Epidermal melanocyte (primary cell): ENCODE measurements around the gene LDLRAD4.
A peak's percentile ranks its signal among the peaks of the same experiment; 100 is the strongest.

Experiments used
- DNase-seq: peaks from one replicate; pipeline ENCODE4 v3.0.0; 2011; ENCODE audit warnings: low spot score; ENCODE audit not compliant: insufficient read length

The LDLRAD4 gene

GRCh38 chr18:13611601-13612195 is 393.1 kb downstream of the LDLRAD4 start:
- DNase-seq: peak; percentile 53

DNA sequence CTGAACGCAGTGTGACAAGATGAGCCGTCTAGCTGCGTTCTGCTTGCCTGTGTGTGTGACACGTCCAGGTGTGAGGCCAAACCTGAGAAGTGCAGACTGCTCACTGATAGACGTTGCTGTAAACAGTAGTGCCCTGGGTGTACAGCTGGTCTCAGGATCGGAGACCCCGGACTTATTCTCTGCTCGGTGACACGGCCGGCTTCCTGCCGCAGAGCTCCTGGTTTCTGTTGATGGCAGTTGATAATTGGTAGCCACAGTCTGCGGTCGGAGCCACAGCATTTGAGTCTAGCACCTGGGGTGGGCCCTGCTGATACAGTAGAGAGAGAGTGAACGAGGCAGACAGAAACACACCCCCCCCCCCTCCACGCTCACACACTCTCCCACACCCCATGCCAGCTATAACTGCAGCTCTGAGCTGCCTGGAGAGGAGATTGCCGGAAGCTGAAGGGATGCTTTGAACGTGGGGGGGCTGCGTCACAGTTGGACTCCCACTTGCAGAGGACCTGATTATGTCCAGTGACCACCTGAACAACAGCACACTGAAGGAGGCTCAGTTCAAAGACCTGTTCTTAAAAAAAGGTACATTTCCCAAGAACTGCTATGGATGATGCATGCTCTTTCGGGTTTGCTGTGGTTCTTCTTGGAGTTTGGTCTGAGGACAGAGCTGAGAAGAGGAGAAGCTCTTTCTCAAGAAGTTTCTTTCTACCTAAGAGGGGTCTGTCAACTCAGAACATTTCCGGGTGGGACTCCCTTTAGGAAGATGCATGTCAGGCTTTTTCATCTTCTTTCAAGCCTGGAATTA is 393.8 kb downstream of the LDLRAD4 start:
- no peak for DNase-seq

- no peak for DNase-seq
Measured at GRCh38 chr18:13613099-13613498, 394.5 kb downstream of the LDLRAD4 start.

DNA sequence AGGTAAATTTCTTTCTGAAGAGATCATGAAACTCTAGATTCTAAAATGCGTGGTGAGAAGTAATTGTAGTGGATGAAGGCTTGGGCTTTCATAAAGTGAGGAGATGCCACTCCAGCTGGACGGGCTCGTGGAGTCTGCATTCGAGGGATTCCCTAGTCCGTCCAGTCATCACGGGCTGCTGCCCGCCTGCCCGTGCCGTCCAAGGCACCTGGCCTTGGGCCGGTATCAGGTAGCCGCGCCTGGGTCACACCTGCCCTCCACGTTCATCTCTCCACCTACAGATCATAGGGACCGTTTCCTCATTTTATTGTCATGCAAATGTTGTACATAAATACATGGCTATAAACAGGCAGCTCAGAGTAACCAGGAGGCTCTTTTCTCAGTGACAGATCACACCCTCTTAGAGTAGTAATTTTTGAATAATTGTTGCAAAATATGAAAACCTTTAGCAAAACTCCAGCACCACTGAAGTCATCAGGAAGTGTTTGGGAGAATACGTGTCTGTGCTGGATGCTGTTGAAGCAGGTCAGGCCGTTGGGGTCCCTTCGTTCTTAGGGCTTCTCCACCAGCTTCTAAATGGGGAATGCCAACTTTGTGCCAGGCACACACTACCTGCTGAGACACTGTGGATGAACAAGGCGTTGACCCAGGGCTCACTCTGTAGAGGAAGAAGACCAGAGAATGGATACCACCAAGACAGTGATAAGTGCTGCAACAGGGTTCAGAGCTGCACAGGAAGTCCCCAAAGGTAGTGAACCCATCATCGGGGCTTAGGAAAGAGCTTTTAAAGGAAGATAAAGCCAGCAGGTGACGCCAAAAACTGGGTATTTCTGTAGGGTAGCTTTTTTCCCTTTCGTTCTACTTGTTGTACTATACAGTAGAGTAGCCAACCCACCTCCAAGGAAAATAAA is 395.3 kb downstream of the LDLRAD4 start:
- DNase-seq: no peak

- no peak for DNase-seq
Measured at GRCh38 chr18:13614641-13615288, 396.2 kb downstream of the LDLRAD4 start.

DNA sequence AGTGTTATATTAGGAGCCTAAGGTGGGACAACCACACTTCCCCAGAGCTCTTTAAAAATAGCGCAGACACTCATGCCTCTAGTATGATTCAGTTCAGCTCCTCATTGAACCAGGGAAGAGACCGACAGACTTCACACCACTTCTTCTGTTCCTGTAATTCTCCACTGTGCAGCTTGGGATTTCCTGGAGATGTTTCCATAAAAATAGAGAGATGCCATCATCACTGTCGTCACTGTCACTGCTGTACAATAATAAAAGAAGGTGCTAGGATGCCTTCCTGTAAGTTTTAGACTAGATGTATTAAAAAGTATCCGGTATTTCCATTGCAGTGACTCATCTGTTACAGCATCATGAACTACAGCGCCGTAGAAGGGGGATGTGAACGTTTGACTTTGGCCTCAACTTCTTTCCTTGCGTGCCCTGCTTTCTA is 396.9 kb downstream of the LDLRAD4 start:
- no peak for DNase-seq

- DNase-seq: no peak
Measured at GRCh38 chr18:13616041-13616440, 397.5 kb downstream of the LDLRAD4 start.

- no peak for DNase-seq
Measured at GRCh38 chr18:13616525-13617035, 398.0 kb downstream of the LDLRAD4 start.

DNA sequence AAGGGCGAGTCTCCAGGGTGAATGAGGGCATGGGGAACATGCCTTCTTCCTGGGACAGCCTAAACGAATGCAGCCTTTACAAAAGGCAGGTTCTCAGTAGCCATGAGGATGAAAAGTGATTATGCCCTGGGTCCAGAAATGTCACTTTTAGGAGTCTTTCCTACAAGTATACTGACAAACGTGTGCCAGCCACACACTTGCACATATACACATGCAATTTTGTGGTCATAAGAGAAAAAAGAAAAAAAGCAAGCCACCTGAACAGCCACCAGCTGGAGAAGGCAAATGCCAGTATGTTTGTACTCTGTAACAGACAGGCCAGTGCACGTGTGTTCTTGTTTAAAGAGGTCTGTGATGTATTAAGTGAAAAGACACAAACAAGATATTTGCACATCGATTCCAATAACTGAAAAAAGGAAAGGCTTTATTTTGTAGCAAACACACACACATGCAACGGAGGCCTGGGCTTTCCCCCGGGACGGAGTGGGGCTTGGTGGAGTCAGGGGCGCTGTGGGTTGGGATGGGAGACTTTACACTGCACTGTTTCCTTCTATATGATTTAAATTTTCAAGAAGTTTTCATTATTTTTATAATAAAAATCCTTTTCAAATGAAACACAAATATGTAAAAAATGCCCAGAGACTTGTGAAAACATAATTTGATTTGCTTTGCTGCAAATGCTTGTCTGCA is 399.4 kb downstream of the LDLRAD4 start:
- no peak for DNase-seq

GRCh38 chr18:13618760-13619438 is 400.3 kb downstream of the LDLRAD4 start:
- DNase-seq: no peak

DNA sequence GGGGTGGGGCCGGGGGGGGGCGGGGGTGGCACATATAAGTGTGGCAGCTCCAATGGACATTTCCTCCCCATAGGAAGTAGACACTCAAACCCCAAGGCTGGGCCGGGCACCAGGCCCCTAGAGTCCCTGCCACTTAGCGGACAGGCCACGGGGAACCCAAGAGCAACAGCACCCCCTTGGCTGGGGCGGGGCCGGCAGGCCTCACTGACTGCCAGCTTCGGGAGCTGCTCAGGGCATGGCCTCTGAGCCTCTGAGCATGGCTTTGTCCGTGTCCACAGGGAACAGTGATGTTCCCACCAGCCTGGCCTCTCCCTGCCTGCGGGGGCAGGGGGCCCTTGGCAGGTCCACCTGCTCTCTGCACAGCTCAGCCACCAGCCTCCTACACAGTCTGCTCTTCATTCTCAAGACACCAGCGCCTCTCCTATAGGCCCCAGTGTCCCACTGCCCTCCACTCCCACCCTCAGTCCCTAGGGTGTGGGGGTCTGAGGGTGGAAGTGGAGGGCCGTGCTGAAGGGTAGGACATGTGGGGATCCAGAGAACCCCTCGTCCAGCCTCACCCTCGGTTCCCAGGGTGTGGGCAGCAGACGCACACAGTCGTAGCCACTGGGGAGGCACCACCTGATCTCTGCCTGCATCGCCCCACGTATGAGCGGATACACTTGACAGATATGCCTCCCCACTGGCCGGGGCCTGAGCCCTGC is 401.1 kb downstream of the LDLRAD4 start:
- DNase-seq: no peak

DNA sequence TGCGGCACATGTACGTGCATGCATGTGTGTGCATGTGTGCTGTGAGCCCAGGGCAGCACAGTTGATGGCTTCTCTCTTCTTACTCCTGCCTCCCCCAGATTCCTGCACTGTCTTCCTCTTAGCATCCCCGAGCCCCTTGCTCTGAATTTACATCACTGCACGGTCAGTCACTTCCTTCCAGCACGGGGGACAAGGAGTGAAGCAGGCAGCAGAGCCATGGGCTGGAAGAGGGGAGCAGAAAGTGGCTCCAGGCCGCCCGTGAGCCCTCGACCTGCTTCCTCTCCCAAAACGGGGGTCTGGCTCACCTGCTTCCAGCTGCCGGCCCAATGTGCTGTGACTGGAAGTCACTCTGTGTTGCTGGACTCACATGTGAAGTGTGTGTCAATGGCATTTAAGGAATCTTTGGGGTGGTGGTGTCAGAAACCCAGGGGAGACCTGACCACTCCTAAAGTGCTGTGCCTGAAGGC is 401.7 kb downstream of the LDLRAD4 start:
- DNase-seq: no peak

DNA sequence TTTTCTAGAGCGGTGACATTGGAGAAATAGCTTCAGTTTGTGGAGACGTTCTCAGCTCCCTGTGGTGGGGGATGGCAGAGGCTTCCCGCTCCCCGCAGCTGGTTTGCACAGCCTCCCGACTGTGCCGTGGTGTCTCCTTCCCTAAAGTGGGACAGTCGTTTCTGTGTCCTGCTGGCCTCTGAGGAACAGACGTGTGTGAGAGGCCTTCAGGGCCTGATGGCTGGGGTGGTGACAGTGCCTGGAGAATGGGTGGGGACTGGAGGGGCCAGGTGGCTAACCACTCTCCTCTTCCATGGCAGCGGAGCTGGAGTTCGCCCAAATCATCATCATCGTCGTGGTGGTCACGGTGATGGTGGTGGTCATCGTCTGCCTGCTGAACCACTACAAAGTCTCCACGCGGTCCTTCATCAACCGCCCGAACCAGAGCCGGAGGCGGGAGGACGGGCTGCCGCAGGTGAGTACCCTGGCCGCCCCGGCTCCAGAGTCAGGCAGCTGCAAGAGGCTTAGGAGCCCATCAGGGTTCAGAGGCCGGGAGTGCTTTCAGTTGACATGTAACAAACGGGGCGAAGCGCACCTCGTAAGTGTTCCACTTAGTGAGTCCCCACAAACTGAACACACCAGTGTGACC is 402.4 kb downstream of the LDLRAD4 start:
- no peak for DNase-seq

DNA sequence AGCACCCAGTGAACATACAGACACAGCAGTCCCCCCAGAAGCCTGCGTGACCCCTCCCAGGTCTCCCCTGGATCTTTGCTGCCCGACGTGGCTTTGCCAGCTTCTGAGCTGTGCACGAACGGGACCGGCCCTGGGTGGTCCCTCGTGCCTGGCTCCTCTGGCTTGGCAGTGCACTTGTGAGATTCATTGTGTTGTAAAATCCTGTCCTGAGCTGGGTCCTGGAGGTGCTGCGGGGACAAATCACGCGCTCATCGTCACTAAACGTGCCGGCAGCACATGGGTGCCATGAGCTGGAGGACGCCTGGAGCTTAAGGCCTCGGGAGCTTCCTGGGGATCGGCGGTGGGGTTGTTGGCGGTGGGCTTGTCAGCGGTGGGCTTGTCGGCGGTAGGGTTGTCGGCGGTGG is 402.9 kb downstream of the LDLRAD4 start:
- no peak for DNase-seq

DNA sequence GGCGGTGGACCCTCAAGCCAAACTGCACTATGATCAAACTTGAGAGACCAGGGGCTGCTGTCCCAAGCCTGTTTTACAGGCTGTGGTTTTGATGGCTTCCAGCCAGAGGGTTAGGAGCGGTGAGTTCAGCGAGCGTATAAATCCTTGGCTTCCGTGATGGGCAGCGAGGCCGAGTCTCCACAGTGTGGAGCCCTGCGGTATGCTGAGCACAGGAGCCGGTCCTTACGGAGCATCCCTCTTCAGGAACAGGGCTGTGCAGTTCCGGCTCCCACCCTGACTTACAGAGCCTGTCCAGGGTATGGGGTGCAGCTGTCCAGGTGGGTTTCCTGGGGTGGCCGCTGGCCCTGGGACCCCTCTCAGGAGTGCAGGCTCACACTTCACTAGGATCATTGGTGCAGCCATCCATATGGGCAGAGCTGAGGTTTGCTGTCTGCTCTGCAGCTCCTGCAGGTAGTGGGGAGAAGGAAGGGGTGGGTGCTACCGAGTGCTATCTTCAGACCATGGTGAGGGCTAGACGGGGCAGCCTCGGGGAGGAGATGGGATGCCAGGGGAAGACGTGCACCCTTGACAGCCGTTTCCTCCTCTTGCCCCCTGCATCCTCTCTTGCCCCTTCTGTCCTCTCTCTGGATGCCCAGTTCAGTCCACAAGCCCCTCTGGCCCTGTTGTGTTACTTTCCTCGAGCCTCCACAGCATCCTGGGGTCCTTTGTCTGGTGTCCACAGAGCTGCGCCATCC is 403.5 kb downstream of the LDLRAD4 start:
- no peak for DNase-seq

- DNase-seq: no peak
Measured at GRCh38 chr18:13622751-13623150, 404.2 kb downstream of the LDLRAD4 start.

GRCh38 chr18:13623348-13623747 is 404.8 kb downstream of the LDLRAD4 start:
- no peak for DNase-seq

DNA sequence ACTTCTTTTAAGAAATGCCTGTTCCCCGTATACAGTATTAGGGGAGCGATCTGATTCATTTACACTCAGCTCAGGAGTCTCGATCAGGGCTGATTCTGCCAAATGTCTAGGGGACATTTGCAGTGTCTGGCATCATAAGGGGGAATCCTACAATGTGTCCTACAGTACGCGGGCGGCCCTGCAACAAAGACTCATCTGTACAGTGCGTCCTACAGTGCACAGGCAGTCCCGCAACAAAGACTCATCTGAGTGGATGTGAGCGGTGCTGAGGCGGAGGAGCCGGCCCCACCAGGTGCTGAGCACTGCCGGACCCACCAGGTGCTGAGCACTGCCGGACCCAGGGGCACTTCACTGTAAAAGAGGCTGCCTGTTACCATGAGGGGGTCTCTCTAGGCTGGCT is 405.3 kb downstream of the LDLRAD4 start:
- no peak for DNase-seq
